GM19324 (cell line): ENCODE data around the gene GCGR.
"Not testable (repeated sequence)": the region's sequence is repeated elsewhere in the genome, so short reads cannot be mapped to it uniquely, and the experiment has no call there.

Source experiments
- ATAC-seq: cut with Tn5 transposase; IDR thresholded peaks from one replicate; pipeline ENCODE4 v1.9.1; 2021; ENCODE audit warnings: mild to moderate bottlenecking, moderate library complexity; ENCODE audit not compliant: unreplicated experiment, low FRiP score

Gene GCGR

DNA sequence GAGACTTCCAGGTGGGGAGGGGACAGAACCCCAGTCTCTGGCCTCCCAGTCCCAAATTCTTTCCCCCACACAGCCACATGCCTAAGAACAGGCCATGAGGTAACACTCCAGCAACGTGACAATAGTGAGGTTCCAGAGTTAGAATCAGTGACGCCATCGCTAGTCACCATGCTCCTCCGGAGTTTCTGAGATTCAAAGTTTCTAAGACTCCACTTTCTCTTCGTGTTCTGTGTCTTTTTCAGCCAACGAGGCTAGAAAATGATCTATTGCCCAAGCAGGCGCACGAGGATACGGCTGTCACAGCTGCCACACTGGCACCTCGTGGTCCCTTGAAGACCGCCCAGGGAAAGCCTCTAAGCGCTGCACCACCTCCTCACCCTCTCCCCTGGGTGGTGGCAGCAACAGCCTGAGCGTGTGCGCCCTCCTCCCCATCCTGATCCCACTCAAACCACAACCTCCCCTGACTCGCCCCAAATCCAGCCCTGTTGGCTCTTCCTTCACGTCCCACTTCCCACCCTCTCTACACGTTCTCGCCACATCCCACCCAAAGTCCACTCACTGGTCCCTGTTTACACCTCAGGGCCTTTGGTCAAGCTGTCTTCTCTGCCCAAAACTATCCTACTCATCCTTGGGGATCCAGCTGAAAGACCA, 28.1 kb downstream of the GCGR start:
- no peak for ATAC-seq

DNA sequence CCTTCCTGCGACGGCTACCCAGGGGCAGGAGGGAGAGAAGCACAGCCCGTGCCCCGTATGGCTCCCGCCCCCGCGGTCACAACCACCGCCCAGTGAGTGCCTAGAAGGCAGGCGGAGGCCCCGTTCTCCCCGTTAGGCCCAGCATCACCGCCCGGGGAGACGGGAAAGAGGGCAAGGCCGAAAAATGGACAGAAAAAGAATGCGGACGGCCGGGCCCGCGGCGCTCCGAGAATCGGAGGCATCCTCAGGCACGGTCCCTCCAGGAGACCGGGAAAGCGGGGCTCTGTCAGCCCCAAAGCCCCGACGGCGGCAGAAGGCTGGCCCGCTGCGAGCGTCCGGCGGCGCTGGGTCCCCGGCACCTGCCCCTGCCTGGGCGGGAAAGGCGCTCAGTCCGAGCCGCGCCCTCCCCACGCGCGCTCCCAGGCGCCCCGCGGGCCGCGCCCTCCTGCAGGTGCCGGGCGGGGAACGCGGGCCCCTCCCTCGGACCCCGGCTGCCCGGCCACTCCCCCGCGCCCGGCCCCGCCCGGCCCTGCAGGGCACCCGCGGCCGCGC, 28.7 kb downstream of the GCGR start:
- ATAC-seq = peak; percentile 6

DNA sequence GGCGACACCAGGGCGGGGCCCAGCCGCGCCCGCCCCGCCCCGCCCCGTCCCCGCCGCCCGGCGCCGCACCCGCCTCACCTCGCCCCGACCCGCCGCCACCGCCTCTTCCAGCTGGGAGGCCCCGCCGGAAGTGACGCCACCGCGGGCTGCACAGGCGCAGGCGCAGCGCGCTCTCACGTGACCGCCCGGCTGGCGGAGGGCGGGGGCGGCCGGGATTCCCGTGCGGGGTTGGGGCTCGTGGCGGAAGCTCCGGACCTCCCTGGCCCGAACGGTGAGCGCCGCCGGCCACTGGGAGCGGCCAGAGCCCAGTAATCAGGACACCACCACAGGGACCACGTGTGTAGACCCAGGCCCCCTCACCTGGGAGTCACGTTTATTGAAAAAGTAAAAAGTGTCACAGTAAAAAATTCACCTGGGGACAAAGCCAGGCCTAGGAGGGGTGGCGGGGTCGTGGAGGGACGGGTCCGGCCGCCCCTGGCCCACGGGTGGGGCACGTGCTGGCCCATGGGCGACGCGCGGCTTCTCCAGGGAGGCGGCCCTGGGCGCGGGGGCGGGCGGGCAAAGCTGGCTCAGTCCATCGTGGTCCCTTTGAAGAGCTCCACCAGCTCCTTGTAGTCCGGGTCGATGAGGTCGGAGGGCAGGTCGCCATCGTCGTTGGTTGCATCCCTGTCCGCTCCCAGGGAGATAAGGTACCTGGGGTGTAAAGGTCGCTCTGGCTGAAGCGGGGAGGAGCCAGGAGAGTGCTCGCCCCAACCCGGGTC, 29.4 kb downstream of the GCGR start, which contains the start of gene MCRIP1:
Gene MCRIP1 (minus strand): TSS at position 132 of the 761 bp plus-strand sequence. CDS start 8,785 bp downstream, outside the sequence.
- ATAC-seq = peak; percentile 85

DNA sequence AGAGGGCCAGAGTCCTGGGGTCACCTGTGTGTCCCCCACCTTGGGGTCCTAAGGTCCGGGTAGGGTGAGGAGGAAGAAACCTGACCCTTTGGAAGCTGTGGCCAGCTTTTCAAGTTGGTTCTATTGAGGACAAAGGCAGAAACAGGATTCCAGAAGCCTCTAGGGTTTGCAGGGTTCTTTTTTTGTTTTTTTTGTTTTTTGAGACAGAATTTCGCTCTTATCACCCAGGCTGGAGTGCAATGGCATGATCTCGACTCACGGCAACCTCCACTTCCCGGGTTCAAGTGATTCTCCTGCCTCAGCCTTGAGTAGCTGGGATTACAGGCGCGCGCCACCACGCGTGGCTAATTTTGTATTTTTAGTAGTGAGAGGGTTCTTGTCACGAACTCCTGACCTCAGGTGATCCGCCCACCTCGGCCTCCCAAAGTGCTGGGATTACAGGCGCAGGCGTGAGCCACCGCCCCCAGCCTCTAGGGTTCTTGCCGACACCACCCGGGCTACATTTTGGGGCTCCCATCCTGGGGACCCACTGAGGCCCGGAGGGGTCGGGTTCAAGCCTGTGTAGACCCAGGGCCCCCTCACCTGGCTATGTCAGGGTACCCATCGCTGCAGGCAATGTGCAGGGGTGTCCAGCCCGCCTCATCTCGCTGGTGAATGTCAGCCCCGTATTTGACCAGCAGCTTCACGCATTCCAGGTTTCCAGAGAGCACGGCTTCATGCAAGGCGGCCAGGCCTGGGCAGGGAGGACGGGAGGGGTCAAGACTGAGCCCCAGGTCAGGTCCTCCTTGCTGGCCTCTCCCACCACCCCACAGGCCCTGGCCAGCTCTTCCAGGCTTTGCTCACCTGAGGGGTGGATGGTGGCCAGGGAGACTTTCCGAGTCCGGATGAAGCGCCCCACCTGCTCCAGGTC, 30.2 kb downstream of the GCGR start:
- ATAC-seq = peak; percentile 1

DNA sequence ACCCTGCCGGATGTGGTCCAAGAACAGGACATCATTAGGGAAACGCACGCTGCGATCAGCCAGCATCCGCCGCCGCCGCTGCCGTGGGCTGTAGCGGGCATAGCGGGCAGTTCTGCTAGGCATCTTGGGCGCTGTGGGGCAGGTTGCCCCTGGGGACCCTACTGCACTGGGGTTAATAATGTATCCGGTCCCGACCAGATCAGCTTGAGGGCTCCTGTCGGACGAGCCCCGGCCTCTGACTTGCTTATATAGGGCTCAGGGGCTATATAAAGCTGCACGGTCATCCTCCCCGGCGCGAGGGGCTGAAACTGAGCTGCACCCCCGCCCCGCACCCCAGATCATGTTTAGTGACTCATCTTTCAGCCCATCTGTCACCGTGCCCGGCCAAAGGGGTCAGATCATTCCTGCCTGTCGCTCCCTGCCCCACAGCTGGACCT, 30.9 kb downstream of the GCGR start, which contains the start of gene PPP1R27:
Gene PPP1R27 (minus strand): TSS at position 220 of the 437 bp plus-strand sequence. CDS start 97 bp downstream, at position 123.
- no peak for ATAC-seq

DNA sequence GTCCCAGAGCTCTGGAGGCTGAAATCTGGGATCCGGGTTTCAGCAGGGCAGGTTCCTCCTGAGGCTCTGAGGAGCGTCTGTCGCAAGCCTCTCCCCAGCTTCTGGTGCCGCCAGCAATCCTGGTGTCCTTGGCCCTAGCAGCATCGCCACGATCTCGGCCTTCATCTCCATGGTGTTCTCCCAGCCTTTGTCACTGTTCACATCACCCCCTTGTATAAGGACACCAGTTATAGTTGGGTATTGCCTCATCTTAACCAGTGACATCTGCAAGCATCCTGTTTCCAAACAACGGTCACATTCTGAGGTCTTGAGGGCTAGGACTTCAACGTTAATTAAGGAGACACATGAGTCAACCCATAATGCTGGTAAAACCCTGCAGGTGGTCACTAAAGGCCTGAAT, 33.7 kb downstream of the GCGR start:
- no peak for ATAC-seq

DNA sequence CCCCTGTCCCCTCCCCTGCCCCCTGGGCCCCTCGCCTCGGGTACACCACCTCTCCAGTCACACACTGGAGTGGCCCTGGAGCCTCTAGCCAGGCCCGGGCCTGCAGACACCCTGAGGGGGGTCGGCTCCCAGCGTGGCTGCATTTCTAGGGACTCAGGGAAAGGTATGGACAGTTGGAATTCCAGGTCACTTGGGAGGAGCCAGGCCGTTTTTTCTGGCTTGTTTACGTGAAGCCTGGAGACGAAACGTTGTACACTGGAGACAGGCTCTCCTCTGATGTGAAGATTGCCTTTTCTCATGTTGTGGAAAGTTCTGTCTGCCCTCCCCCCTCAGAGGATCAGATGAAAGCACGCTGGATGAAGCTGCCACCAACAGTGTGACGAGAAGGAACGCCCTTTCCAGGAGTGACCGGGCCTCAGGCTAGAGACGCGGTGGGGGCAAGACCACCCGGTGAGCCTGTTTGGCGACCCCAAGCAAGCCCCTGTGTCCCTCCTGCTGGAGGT, 34.9 kb downstream of the GCGR start:
- ATAC-seq = no peak

DNA sequence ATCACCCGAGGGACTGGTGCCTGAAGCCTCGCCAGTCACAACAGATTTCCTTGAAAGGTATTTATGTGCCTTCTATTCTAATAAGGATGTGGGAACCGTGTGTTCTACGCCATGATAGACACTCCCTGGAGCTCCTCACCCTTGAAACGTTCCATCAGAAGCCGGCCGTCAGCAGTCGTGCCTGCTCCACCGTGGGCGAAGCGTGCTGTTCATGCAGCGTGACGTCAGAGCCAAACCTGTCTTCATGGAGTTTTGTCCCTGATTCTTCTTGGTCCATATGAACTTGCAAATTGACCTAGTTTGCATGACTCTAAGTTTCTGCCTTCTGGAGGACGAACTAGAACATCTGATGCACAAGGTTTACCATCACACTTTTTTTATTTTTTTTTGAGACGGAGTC, 35.4 kb downstream of the GCGR start:
- no peak for ATAC-seq

DNA sequence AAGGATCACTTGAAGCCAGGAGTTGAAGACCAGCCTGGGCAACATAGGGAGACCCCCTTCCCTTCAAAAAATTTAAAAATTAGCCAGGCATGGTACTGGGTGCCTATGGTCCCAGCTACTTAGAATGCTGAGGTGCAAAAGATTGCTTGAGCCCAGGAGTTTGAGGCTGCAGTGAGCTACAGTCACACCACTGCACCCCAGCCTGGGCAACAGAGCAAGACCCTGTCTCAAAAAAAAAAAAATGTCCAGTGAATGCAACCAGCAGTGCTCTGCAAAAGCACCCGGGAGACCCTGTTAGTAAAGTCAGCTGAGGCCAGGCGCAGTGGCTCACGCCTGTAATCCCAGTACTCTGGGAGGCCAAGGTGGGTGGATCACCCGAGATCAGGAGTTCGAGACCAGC, 36.1 kb downstream of the GCGR start:
- ATAC-seq = not testable (repeated sequence)

DNA sequence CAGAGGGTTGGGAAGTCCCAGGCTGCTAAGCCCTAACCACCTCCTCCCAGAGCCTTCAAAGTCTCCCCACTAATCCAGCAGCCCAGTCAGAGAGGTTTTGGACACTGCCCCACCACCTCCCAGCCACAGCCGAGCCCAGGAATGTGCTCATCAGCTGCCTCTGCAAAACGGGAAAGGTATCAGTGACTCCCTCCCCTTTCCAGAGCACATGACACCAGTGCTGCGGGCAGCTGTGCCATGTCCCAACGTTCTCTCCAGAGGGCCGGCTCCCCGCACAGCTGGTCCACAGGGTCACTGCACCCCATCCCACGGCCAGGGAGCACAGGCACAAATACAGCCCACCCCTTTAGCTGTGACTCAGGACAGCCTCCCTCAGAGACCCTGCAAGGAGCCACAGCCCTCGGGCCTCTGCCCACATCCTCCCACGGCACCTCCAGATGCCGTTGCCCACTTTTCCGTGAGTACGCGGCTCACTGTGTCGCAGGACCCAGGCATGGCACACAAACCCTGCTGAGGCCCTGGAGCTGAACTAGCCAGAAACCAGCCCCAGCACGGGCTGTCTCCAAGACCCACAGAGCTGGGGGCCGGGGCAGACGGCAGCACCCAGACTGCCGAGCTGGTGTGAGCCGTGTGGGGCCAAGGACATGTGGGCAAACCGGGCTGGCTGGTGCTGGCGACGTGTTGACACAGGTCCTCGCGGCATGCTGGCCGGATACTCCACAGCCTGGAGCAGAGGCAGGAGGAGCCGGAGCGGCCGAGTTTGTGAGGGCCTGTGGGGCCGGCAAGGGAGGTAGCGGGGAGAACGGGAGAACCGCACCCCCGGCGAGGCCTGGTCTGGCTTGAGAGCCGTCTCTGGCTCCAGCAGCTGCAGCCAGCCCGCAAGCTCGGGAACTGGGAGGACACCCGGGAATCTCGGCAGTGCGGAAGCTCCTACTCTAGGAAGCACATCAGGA, 37.2 kb downstream of the GCGR start:
- ATAC-seq = no peak

DNA sequence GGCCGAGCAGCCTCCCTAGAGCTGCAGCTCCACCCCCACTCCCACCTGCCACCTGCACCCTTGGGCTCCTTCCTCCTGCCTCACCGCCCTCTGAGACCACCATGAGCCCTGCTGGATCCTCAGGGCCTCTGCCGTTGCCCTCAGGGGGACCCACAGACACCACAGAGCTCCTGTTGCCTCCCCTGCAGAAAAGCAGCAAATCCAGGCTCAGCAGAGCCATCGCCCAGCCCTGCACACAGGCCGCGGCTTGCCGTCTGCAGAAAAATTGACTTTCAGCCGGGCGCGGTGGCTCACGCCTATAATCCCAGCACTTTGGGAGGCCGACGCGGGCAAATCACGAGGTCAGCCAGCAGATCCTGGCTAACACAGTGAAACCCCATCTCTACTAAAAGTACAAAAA, 37.9 kb downstream of the GCGR start:
- no peak for ATAC-seq

DNA sequence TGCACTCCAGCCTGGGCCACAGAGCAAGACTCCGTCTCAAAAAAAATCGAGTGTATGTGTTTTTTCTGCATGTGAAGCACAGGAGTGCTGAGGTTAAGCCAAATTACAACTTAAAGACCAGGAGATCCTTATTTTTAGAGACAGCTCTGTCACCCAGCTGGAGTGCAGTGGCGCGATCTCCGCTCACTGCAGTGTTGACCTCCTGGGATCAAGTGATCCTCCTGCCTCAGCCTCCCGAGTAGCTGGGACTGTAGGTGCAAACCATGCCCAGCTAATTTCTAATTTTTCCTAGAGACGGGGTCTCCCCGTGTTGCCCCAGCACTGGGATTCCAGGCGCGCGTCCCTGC, 38.4 kb downstream of the GCGR start:
- no peak for ATAC-seq

DNA sequence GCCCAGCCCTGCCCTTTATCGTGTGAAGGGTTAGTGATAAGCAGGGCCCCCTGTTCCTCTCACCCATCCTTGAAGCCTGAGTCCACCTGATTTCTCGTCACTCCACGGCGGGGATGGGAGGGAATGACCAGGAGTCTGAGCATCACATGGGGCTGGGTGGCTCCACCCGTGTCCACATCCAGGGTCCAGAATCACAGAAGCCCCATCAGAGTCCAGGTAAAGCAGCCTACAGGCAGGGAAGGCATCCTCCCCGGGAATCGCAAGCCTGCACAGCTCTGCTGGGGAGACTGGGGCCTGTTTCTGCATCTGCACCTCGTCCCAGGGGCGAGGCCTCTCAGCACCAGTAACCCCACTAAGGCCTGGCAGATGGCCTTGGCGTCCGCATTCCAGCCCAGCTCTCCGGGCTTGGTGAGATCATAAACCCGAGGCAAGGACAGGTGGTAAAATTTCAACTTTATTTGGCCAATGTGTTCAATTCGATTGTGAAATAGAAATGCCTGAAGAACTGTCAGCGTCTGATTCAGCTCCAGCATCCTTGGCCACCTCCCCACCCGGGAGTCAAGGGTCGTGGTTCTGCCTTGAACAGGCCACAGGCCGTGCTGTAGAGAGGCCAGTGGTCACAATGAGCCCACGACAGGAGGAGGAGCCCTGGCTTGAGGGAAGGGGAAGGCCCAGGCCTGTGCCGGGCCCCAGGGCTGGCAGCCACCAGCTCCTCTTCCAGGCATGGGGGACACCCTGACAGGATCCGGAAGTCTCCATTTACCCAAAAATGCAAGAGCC, 39.0 kb downstream of the GCGR start:
- ATAC-seq = no peak

DNA sequence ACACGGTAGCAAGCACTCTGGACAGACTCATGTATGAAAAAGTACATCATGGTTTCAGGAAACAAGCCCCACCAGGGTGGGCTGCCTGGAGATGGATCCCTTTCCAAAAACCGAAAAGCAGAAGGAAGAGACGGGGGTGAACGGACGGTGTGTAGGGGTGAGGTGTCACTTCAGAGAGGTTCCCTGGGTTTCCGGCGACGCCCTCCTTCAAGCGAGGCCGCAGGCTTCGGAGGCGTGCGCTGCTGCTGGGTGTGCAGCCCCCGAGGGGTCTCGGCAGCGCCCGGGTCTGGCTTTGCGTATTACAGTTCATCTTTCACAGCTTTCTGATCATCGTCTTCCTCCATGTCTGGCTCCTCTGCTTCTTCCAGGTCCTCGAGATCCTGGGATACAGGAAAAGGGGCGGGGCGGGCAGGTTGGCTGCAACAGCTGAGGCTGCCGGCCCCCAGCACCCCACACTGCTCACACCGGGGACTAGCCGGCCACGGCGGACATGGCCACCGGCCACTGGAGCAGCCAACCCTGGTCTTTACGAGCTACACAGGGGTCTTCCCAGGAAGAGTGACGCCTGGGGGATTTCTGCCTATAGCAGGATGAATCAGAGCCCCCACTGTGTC, 39.9 kb downstream of the GCGR start:
- no peak for ATAC-seq

DNA sequence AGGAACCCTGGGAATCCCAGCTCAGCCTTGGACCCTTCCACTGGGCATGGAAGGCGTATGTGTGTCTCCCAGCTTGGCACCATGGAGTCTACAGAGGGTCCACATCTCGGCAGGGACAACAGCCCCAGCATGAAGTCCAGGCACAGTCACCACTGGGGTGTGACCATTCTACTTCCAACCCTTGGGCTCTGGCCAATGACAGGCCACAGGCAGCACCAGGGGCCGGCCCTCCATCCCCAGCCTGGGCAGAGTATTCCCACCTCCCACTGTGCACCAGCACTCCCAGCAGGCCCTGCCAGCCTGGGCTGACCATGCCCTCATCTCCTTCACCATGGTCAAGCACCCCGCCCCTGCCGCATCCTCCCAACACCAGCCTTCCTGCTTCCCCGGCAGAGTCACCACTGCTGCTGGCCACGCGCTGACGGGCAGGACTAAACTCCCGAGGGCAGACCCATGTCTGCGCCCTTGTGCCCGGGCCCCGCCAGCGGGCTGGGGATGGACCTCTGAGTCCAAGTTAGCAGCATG, 40.4 kb downstream of the GCGR start:
- no peak for ATAC-seq

DNA sequence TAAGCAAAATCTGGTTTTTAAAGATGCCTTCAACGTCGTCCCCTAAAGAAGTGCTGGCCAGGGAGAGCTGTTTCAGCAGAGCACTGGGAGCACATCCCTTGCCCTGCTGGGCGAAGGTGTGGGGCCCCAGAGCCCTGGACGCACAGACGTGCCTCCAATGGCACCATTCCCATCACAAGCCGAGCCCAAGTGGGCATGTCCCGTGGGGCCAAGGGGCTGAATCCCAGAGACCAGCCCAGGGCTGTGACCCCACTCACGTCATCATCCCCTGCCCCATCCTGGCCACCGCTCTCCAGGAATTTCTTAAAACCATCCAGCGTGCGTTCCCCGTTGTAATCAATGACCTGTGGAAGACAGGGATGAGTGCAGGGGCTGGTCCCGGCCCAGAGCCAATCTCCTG, 40.9 kb downstream of the GCGR start:
- no peak for ATAC-seq

DNA sequence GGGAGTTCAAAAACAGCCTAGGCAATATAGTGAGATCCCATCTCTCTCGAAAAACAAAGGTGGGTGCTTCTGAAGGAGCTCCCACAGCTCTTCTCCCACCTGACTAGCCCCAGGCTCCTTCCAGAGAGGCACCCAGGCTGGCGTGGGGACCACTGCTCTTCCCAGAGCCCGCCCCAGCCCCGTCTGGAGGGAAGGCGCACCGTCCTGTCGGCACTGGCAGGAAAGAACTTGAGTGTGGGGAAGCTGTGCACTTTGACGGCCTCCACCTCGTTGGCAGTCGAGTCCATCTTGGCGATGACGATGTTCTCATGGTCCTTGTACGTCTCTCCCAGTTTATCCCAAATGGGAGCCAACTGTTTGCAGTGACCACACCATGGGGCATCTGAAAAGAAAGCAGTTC, 41.4 kb downstream of the GCGR start:
- ATAC-seq = no peak
